COLO668 (cell line): ENCODE results near the gene STX18.
A peak's percentile ranks its signal among the peaks of the same experiment; 100 is the strongest.
"Not testable (repeated sequence)": the region's sequence is repeated elsewhere in the genome, so short reads cannot be mapped to it uniquely, and the experiment has no call there.

Experiments used
- DNase-seq: peaks from one replicate; lab custom pipeline; 2025; ENCODE audit not compliant: unreplicated experiment; lab: John Stamatoyannopoulos, UW

The STX18 gene

DNA sequence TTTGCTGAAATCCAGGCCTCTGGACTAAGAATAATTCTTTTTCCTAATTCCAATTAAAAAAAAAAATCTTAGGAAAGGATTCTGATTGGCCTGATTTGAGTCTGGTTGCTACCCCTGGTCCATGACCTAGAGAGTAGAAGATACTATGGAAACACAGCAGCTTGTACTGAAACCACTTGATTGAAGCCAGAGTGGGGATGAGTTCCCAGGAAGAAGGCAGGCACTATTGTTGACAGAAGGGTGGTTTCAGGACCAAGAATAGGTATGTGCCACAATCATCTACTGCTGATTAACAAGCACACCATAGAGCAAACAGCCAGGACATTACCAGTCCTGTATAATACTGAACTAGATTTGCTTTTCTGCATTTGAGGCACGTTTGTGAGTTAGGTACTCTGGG is 29.6 kb downstream of the STX18 start:
- DNase-seq: no peak

DNA sequence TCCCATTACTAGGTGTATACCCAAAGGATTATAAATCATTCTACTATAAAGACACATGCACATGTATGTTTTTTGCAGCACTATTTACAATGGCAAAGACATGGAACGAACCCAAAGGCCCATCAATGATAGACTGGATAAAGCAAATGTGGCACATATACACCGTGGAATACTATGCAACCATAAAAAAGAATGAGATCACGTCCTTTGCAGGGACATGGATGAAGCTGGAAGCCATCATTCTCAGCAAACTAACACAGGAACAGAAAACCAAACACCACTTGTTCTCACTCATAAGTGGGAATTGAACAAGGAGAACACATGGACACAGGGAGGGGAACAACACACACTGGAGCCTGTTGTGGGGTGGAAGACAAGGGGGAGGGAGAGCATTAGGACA is 31.2 kb downstream of the STX18 start:
- DNase-seq: not testable (repeated sequence)

DNA sequence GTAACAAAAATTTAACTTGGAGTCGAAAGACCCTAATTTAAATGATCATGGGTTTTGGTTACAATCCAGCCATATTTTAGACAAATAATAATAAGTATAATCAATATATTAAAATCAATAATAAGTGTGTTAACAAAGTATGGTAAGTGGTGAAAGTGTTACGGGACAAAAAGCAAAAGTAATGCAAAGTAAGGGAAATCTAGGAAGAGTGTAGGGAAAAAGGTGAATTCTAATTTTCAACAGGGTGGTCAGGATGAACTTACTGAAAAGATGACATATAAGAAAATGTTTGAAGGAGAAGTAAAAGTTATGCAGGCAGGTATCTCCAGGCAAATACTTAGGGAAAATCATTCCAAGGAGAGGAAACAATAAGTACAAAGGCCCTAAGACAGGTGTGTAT is 32.3 kb downstream of the STX18 start:
- DNase-seq: no peak

DNA sequence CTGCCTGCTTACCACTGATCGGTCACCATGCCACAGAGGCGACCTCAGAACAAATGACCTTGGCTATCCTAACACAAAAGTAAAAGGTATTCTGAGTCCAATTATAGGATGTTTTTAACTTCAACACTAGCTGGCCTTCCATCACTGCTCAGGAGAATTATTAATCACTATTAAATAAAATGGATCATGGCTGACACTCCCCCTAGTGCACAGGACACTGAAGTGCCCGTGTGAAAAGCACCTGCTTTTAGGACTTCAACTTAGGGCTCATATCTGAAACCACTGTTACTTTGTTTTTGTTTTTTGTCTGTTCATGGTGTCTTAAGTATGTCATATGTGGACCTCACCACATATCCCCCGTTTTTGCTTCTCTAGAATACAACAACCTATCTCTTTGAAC is 33.9 kb downstream of the STX18 start:
- no peak for DNase-seq

DNA sequence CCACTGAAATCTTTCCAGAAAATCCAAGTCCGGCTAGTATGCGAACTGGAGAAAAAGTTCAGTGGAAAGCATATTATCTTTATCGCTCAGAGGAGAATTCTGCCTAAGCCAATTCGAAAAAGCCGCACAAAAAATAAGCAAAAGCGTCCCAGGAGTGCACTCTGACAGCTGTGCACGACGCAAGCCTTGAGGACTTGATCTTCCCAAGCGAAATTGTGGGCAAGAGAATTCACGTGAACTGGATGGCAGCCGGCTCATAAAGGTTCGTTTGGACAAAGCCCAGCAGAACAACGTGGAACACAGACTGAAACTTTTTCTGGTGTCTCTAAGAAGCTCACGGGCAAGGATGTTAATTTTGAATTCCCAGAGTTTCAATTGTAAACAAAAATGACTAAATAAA is 34.4 kb downstream of the STX18 start:
- no peak for DNase-seq

DNA sequence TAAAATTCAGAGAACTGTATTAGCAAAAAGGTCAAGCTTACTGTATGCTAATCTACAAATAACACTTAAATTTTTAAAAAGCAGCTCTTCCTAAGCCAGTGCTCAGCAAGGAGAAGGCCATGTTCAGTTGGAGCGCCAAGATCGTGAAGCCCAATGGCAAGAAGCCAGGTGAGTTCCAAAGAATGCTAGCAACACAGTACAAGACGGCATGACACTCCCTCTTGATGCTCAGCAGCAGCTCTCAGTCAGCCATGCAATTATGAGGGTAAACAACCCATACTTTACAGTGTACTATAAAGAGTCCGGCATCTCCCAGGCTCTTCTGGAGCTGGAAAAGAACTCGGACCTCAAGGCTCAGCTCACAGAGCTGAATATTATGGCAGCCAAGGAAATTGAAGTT is 34.9 kb downstream of the STX18 start:
- no peak for DNase-seq

DNA sequence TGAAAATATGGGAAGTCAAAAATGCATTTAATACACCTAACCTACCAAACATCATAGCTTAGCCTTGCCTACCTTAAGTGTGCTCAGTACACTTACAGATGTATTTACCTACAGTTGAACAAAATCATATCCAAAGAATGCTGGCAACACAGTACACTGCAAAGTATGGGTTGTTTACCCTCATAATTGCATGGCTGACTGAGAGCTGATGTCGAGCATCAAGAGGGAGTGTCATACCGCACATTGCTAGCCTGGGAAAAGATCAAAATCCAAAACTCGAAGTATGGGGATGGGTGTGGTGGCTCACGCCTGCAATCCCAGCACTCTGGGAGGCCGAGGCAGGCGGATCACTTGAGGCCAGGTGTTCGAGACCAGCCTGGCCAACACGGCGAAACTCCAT is 36.6 kb downstream of the STX18 start:
- not testable (repeated sequence) for DNase-seq

DNA sequence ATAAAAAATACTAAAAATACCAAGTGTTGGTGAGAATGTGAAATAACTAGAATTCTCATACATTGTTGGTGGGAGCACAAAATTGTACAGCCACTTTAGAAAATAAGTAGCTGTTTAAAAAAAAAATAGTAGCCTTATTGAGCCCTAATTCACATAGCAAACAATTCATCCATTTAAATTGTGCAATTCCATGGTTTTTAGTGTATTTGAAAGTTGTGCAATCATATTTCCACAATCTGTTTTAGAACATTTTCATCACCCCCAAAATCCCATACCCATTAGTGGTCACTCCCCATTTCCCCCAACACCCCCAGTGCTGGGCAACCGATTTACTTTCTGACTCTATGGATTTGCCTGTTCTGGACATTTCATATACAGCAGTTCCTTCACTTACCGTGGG is 37.1 kb downstream of the STX18 start:
- DNase-seq: no peak

DNA sequence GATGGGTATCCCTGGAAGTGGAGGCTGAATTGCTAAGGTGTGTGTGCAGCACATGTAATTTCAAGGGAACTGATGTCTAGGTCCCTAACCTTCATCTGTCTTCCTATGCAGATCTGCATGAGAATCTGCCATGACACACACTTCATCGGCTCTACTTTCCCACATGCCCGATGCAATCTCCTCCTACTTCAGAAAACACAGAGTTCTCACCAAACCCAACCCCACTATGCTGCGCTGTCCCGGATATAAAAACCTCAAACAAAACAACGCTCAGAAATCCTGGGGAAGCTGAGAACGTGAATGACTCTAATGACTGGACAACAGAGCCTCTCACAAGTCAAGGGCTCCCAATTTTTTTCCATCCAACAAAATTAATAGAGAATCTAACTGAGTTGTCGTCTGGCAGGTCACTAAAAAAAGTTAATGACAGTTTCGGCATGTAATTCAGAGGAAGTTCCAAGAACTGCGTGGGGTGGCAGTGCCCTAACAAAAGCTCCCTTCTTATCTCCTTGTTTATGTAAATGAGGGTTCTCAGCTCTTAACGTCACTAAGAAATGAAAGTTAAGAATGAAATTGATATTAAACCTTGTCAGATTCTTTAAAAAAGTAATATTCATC is 39.0 kb downstream of the STX18 start:
- DNase-seq: no peak

DNA sequence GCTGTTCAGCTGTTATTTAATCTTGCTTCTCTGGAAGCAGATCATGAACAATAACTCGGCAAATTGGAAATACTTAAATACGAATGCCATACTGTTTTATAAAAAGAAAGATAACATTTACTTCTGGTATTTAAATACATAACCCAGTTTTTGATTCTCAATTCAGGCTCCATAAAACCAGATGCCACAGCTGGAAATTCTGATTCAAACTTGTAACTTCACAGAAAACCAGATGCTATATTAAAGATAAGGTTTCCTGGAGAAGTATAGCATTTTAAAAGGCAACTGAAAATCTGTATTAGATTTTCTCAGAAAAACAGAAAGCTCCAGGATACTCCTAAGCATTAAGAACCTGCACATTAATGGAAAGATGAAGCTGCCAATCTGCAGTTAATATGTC is 40.2 kb downstream of the STX18 start:
- no peak for DNase-seq

DNA sequence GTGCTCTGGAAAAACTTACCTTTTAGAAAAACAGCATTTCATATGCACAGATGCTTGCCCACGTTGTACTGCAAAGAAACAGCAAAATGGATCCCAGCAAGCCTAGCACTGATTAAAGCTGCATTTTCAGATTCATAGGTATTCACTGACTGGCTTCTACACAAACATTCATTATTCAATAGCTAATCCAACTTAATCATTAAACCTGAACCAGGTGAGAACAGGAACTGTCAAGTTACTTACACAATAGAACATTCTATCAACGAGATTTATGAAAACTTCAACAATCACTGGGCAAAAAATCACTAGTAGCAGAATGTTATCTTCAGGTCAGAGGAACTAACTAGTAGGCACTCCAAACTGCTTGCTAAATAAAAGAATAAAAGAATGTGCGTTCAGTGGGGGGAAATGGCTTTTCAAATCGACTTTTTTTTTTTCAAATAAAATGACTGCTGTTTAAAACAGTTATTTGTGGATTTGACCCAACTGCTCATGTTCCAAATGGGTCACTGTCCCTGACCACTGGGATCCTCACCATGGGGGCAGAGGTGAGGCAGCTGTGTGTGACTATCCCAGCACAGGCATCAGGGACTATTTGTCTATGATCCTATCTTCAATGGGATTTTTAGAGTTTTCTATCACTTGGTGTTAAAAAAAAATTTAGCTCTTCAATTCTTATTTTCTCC is 42.3 kb downstream of the STX18 start:
- DNase-seq: no peak

DNA sequence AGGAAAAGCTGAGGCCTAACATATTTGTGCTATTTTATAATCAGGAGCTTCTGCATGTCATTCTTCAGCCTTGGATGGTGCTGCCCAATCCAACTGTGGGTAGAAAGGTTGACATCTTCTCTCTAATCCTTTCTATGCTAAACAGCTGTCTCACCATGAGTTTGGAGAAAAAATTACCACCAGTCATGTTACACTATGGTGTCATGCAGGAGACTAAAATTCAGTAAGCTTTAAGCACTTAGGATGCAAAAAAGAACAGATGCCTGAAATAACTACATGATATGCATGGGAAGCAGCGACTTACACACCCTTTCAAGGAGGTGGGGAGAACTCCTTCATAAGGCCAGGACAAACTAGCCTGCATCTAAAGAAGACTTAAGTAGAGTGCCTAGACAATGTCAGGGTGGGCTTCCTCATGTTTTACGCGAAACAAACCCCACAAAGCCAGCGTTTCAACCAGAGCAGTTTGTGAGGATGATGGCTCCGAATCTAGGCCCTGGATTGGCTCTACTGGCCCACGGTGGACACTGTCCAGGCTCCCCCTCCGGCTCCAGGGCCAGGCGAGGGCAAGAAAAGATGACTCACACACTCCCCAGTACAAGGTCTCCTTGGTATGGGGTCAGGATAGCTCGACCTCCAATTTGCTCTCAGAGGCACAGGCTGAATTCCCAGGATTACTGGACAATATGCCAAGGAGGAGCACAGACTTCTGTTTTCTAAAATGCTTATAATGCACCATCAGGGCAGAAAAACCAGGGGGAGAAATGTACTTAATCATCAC is 45.1 kb downstream of the STX18 start:
- no peak for DNase-seq

DNA sequence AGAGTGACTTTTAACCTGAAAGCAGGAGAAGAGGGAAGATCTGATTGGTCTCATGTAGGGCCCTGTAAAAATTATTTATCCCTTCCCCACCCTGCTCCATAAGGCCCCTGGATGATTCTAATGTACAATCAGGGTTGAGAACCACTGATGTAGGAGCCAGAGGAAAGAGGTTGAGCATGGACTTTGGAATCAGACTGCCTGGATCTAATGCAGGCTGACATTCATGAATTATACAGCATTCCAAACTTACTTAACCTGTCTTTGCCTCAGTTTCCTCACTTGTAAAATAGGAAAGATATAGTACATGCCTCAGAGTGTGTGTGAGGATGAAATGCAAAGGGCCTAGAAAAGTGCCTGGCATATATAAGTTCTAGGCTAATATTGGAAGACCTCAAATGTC is 47.0 kb downstream of the STX18 start:
- DNase-seq: no peak

DNA sequence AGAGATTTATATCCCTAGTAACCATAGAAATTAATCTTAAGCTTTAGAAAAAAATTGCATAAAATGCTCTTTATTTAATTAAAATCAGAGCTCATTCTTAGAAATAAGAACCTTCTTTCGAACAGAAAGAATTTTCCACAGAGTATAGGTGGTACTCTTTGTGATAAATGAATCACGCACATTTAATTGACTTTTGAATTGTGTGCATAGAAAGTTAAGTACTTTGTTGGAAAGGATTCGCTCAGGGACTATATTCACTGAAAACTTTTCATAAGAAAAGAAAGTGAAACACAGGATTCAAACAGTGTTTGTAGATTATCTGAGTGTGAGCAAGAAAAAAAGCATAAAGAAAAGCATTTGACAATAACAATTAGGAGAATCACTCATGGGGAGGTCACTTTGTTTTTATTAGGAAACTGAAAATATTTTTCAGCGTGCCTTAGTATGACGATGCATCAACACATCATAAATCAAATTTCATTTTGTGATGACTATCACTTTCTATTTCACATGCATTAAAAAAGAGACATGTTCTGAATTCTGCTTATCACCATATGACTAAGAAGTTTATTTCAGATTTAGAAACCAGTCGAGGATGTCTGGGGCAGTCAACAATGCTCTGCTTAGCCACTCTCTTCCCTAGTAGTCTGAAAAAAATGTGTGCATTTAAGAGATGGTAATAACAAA is 49.5 kb downstream of the STX18 start:
- no peak for DNase-seq

DNA sequence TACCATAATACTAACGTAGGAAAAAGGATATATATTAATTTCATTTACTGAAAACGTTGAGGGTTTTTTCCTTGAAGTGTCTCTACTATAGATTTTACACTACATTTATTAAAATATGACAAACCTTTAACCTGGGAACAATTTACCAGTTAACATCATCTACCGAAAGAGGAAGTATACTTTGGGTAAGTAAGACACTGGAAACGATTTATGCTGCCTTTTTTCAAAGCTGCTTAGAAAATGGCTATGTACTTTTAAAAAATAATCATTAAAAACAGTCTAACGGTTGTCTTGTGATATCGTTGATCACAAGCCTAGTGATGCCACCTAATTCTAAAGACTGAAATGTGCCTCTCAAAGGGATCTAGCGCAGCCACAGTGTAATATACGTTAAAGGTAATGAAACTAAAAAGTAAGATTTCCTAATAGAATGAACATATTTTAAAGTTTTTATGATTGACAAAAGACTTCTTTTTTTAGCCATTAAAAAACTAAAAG is 50.4 kb downstream of the STX18 start:
- DNase-seq: no peak

DNA sequence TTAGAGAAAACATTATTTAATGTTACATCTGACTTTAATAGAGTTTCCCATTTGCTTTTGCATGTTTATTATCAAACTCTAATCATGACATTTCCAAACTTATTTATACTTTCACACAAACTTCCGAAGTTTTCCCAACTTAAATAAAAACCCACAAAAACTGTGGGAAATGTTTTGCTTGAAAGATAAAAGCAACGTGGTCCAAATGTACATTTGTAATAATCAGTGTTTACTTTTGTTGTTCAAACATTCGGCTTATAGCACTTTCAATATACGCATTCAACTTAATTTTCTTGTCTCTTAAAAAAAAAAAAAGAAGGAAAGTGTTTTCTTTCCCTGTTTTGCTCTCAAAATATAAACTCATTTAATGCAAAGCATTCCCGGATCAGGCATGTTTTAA is 51.0 kb downstream of the STX18 start:
- no peak for DNase-seq

DNA sequence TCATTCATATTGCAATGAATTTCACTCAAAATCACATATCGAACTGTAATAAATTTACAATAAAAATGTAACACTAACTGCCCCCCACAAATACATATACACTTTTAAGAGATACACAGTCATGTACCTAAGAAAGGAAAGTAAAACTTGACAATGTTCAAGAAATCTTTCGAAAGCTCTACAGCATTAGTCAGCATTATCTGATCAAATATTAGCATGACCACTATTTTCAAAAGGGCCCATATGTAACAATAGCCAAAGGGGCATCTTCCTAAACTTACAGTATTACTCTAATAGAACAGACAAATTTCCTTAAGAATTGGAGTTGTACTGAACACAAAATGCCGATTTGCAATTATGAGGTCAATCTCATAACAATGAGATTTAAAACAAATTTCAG is 51.8 kb downstream of the STX18 start:
- no peak for DNase-seq

DNA sequence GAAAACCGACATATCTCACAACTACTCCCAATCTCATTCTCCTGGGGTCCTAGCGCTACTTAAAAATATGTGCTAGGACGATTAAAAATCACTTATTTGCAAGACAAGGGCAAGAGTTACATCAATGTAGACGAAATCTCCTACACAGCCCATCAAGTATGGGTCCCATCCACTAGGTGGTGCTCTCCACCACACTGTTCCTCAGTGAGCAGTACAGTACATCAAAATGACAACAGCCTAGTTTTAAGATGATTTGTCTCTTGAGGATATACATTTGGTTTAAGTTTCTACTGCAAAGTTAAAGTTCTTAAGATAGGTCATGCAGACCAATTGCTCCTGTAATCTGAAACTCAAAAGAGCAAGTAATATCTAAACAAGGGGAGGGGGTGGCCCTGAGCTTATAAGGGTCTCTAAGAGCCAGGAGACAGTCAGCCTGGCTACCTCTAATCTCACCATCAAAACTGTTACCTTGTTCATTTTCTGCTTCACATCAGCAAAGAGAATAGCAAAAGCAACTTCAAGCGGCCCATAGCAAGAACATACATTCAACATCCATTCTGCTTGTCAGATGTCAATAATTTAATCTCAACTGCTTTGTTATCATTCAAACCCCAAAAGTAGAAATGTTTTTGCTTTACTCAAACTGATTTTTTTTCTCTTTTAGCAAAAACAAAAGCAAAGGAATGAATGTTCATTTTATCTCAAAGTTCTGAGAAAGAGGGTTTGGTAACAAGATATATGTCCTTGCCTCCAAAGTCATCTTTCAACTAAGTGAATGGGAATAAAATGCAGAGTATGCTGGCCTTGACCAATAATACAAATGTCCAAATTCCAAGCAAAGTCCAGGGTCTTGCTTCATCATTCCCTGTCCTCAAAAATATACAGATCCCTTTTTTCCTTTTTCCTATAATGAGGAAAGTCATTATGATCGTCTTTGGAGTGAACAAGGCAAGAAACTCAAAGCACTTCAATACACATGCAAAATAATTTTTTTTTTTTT is 53.1 kb downstream of the STX18 start:
- DNase-seq: peak; percentile 62

DNA sequence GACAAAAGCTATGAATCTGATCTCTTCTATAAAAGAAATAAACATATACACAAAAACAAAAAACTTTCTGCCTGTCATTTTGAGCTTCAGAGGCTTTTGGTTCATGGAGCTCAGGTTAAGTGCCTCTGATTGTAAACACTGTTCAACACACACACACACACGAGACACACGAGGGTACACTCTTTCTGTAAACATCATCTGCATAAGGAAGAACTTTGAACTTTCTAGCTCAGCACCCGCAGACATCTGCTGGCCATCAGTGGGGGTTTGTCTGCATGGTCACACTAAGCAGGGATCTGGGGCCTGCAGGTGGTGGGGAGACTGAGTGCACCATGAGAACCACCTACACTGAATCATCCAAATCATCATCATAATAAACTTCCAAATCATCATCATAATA is 54.9 kb downstream of the STX18 start:
- peak; percentile 48 for DNase-seq

DNA sequence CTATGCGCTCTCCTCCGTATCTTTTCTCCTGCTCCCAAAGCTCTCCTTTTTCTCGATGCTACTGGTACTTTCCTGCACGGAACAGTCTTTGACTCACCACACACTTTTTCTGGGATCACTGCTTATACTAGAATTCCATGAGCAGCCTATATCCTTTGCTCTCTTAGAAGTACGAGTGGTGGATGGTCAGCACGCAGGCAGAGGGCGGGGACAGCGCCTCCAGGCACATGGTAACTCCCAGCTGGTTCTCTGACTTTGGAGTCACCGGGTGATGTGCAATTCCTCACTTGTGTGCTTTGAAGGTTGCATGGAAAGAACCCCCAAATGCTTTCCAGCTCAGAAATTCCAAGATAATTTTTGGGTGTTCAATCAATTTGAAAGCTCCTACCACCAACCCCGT is 56.0 kb downstream of the STX18 start:
- DNase-seq: no peak
